ENCODE data around the gene EYS.

DNA sequence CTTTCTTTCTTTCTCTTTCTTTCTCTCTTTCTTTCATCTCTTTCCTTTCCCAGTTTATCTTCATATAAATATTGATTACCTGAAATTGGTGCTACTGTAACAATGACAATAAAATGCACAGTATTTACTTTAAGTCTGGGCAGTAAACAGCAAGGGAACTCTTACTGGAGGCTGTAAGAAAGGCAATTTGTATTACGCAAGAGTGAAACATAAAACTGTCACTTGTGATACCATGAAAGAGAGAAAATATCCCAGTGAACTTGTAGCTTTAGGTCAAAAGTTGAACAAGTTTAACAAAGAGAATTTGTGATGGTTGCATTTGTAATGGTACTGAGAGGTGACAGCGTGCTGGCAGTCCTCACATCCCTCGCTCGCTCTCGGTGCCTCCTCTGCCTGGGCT, 80.0 kb downstream of the EYS start:
- TF ChIP-seq EZH2 (optimal IDR thresholded peaks at IDR 0.05; ENCODE audit: low read depth, low read length) = no peak
- TF ChIP-seq, protein P1, sequence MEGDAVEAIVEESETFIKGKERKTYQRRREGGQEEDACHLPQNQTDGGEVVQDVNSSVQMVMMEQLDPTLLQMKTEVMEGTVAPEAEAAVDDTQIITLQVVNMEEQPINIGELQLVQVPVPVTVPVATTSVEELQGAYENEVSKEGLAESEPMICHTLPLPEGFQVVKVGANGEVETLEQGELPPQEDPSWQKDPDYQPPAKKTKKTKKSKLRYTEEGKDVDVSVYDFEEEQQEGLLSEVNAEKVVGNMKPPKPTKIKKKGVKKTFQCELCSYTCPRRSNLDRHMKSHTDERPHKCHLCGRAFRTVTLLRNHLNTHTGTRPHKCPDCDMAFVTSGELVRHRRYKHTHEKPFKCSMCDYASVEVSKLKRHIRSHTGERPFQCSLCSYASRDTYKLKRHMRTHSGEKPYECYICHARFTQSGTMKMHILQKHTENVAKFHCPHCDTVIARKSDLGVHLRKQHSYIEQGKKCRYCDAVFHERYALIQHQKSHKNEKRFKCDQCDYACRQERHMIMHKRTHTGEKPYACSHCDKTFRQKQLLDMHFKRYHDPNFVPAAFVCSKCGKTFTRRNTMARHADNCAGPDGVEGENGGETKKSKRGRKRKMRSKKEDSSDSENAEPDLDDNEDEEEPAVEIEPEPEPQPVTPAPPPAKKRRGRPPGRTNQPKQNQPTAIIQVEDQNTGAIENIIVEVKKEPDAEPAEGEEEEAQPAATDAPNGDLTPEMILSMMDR (IDR thresholded peaks at IDR 0.05; ENCODE audit: low read length) = no peak
- no peak for TF ChIP-seq EZH2phosphoT487 (IDR thresholded peaks at IDR 0.05; ENCODE audit: low read length)

Measured in MM.1S (cell line).